HepG2 (cell line): ENCODE data around the gene FIBCD1. TPM values are rescaled to one million over a fixed set of nuclear protein-coding genes. Genes with fewer than 3 reads are reported as not detected.

Experiments used
- ATAC-seq: fragments of 200-7000 bp; cut with Tn5 transposase; 3 replicates; pipeline ENCODE4 v1.9.1; 2020; ENCODE audit warnings: mild to moderate bottlenecking, moderate library complexity
- BruUV-seq: library from RNA; stranded (reverse); fragments of 400-500 nt; replicated peaks from 2 replicates; lab custom pipeline; 2021; lab: Mats Ljungman, UMichigan
- CTCF ChIA-PET: fragments of 300-600 bp; formaldehyde crosslinking; extraction: SDS; loops from one replicate; lab custom pipeline; 2021; ENCODE audit warnings: low total read pairs, inconsistent platforms, low intra/inter-chr PET ratio; lab: Yijun Ruan, JAX
- POLR2A ChIA-PET: fragments of 350-600 bp; sonication (Branson Sonifier 250); formaldehyde crosslinking; loops from one replicate; lab custom pipeline; 2020; ENCODE audit warnings: antibody characterized with exemption, inconsistent platforms; lab: Yijun Ruan, JAX
- DNase-seq: peaks from one replicate; pipeline ENCODE4 v3.0.0-alpha.2; 2015; ENCODE audit warnings: low spot score
- FAIRE-seq: peaks from 3 replicates; lab custom pipeline; 2011; peaks lifted over from hg19 to GRCh38; lab: Jason Lieb, UNC
- H2AFZ ChIP-seq: one replicate; pipeline ENCODE4 v1.6.1; 2011; ENCODE audit warnings: low read length, inconsistent platforms
- H3K27ac ChIP-seq: fragments of 300-600 bp; 3 replicates; pipeline ENCODE4 v1.8.0; 2011; ENCODE audit warnings: mixed run types, mild to moderate bottlenecking, mixed read lengths, low read length, inconsistent platforms; ENCODE audit not compliant: insufficient read depth; ENCODE audit errors: extremely low read length
- H3K27me3 ChIP-seq, 2 experiments: fragments of 200-600 bp in 1 of 2; 2 replicates in 1 of 2; 3 replicates in 1 of 2; pipeline versions ENCODE4 v1.6.0 to v1.8.0; 2011; ENCODE audit warnings: low read length in 2 of 2, mild to moderate bottlenecking in 2 of 2, moderate library complexity in 2 of 2, inconsistent platforms in 1 of 2; ENCODE audit not compliant: insufficient read depth in 2 of 2, control insufficient read depth in 1 of 2
- H3K36me3 ChIP-seq, 2 experiments: fragments of 200-600 bp in 1 of 2; replicated peaks in 1 of 2; 2 replicates in 1 of 2; 3 replicates in 1 of 2; pipeline versions ENCODE4 v1.5.1 to v1.8.0; 2011; ENCODE audit warnings: low read length in 2 of 2, inconsistent platforms in 1 of 2; ENCODE audit not compliant: insufficient read depth in 2 of 2, control insufficient read depth in 1 of 2
- H3K4me1 ChIP-seq: 2 replicates; pipeline ENCODE4 v1.5.1; 2012; ENCODE audit warnings: low read length, inconsistent platforms; ENCODE audit not compliant: insufficient read depth
- H3K4me2 ChIP-seq: 2 replicates; pipeline ENCODE4 v1.6.0; 2011; ENCODE audit warnings: low read depth, low read length, inconsistent platforms
- H3K4me3 ChIP-seq, 3 experiments: fragments of 200-600 bp in 1 of 3; sonication (generic), shearing (Covaris generic) in 1 of 3; replicated peaks in 1 of 3; 2 replicates each; pipeline ENCODE4 v1.5.1; 2011 to 2016; ENCODE audit warnings: low read length in 3 of 3, inconsistent platforms in 2 of 3, low read depth in 2 of 3, mild to moderate bottlenecking in 2 of 3, control low read depth in 1 of 3, mixed read lengths in 1 of 3; ENCODE audit not compliant: insufficient read depth in 1 of 3
- H3K79me2 ChIP-seq: one replicate; pipeline ENCODE4 v1.6.1; 2011; ENCODE audit warnings: low read length, inconsistent platforms; ENCODE audit not compliant: insufficient read depth
- H3K9ac ChIP-seq: 2 replicates; pipeline ENCODE4 v1.6.0; 2011; ENCODE audit warnings: mild to moderate bottlenecking, low read depth, low read length, inconsistent platforms; ENCODE audit not compliant: insufficient read depth
- H3K9me3 ChIP-seq: 2 replicates; pipeline ENCODE4 v1.5.1; 2012; ENCODE audit warnings: mild to moderate bottlenecking, low read length
- H4K20me1 ChIP-seq: 2 replicates; pipeline ENCODE4 v1.6.0; 2011; ENCODE audit warnings: inconsistent platforms, mild to moderate bottlenecking, low read length, moderate library complexity; ENCODE audit not compliant: insufficient read depth
- ASH2L ChIP-seq: fragments of 300-600, 200-600 bp; sonication (generic); IDR thresholded peaks from 2 replicates; pipeline ENCODE4 v1.7.0; 2017; ENCODE audit warnings: low read depth, mild to moderate bottlenecking, moderate library complexity, mixed read lengths, low read length; ENCODE audit not compliant: insufficient read length
- SNAI1 ChIP-seq: sonication (generic); formaldehyde crosslinking; IDR thresholded peaks from 2 replicates; pipeline ENCODE4 v1.5.0; 2020; ENCODE audit warnings: mild to moderate bottlenecking, missing genetic modification reagents, borderline replicate concordance
- ZNF562 ChIP-seq: sonication (generic); formaldehyde crosslinking; IDR thresholded peaks from 2 replicates; pipeline ENCODE4 v1.8.0; 2022; ENCODE audit warnings: missing genetic modification reagents, borderline replicate concordance
- WGBS: methylation state at CpG from one replicate; pipeline ENCODE4 v1.1.6; 2017; ENCODE audit warnings: low lambda C conversion rate; 5-methylcytosine and 5-hydroxymethylcytosine counted together
- in situ Hi-C: cut with HindIII; loops from 2 replicates; pipeline ENCODE4 v1.10.0; 2017; ENCODE audit warnings: low pct_unique_long_range_greater_than_20kb; ENCODE audit not compliant: extremely low pct_ligation_motif_present
- intact Hi-C: fragments of 100-400 bp; cut with micrococcal nuclease; formaldehyde crosslinking; loops from one replicate; pipeline ENCODE4 v1.10.0; 2022; ENCODE audit not compliant: unreplicated experiment
- polyA plus RNA-seq, 8 experiments: library from polyadenylated mRNA; depleted of rRNA in 3 of 8; stranded (reverse) in 7 of 8; unstranded in 1 of 8; fragments of >200 nt; fragmentation: Illumina TruSeq in 4 of 8; extraction: Trizol in 4 of 8; gene quantifications; 2 replicates each; pipeline versions ENCODE4 v1.2.1 to v1.2.3, GENCODE V29; 2011 to 2016; ENCODE audit warnings: low read depth in 4 of 8, missing spikeins in 1 of 8, mixed read lengths in 1 of 8; ENCODE audit not compliant: insufficient read depth in 1 of 8
- total RNA-seq, 5 experiments: library from RNA; depleted of rRNA; stranded (reverse); fragments of >200 nt; fragmentation: Illumina TruSeq; extraction: Trizol; gene quantifications; 2 replicates each; pipeline ENCODE4 v1.2.3, GENCODE V29; 2016; ENCODE audit warnings: low read depth in 1 of 5
- TF ChIP-seq, protein P1 (sequence below): sonication (generic); formaldehyde crosslinking; IDR thresholded peaks from 2 replicates; pipeline ENCODE4 v1.5.0; 2020; ENCODE audit warnings: missing genetic modification reagents, mild to moderate bottlenecking, borderline replicate concordance
- TF ChIP-seq, protein P2 (sequence below): sonication (generic); formaldehyde crosslinking; IDR thresholded peaks from 2 replicates; pipeline ENCODE4 v1.8.1; 2023; ENCODE audit warnings: missing genetic modification reagents, inconsistent platforms, borderline replicate concordance

The FIBCD1 gene
- total and polyA plus RNA-seq, 2 of the 13 experiments (the other 11 are each of a cell fraction or from before 2014, with no cell fraction given) = 0.55 to 0.89 TPM

DNA sequence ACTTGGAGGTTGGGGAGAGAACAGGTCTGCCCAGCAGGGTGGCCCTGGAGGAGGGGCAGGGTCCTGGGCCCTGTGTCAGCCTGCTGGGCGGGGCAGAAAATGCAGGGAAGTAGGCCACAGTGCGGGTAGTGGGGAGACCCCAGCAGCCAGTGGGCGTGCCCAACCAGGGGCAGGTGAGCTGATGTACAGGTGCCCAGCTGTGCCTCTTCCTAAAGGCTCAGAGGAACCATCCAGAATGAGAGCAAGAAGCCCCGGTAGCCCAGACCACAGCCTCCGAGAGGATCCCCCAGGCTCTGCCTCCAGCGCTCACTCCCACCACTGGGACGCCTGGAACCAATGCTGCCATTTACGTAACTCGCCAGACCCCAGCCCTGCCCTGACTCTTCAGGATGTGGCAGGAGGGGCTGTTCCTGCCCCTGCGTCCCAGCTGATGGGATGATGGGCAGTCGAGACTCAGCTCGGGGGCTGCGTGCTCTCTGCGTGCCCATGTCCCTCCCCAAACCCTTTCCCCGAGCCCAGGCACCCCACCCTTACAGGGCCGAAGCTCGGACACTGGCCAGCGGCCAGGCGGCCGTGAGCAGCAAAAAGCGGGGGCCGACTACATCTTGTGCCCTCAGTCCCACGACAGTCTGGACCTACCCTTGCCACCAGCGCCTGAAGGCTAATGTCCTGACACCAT is 24.5 kb downstream of the FIBCD1 start:
- no peaks in the 10 kb centered on the region for H3K79me2 ChIP-seq
- ATAC-seq = peak; percentile 43
- ChIA-PET CTCF (no interaction called here), POLR2A (no interaction called here)
- TF ChIP-seq, protein P1, sequence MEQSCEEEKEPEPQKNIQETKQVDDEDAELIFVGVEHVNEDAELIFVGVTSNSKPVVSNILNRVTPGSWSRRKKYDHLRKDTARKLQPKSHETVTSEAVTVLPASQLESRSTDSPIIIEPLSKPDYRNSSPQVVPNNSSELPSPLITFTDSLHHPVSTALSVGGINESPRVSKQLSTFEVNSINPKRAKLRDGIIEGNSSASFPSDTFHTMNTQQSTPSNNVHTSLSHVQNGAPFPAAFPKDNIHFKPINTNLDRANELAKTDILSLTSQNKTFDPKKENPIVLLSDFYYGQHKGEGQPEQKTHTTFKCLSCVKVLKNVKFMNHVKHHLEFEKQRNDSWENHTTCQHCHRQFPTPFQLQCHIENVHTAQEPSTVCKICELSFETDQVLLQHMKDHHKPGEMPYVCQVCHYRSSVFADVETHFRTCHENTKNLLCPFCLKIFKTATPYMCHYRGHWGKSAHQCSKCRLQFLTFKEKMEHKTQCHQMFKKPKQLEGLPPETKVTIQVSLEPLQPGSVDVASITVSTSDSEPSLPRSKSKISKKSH = no peak
- TF ChIP-seq ZNF562 (CRISPR knock-in tag) (no peak), ASH2L (no peak), SNAI1 (CRISPR knock-in tag) (no peak)
- TF ChIP-seq, protein P2, sequence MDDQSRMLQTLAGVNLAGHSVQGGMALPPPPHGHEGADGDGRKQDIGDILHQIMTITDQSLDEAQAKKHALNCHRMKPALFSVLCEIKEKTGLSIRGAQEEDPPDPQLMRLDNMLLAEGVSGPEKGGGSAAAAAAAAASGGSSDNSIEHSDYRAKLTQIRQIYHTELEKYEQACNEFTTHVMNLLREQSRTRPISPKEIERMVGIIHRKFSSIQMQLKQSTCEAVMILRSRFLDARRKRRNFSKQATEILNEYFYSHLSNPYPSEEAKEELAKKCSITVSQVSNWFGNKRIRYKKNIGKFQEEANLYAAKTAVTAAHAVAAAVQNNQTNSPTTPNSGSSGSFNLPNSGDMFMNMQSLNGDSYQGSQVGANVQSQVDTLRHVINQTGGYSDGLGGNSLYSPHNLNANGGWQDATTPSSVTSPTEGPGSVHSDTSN (CRISPR knock-in tag) = no peak
- 47% methylated on average over 5 of the region's 24 CpGs for WGBS
- FAIRE-seq = no peak
- no peak overlapping the region for H2AFZ ChIP-seq
- no peaks in the 10 kb centered on the region for H3K9me3 ChIP-seq
- no peak overlapping the region for H3K4me2 ChIP-seq
- H3K4me1 ChIP-seq = no peaks in the 10 kb centered on the region
- H3K4me3 ChIP-seq = no peak overlapping the region
- H3K27me3 ChIP-seq = peaks cover 29 to 87% of the 10 kb centered on the region in 2 experiments
- DNase-seq = no peak
- no peak overlapping the region for H3K9ac ChIP-seq
- no peaks in the 10 kb centered on the region for H4K20me1 ChIP-seq
- in situ Hi-C loops = no loop called here
- BruUV-seq = no TSS peak
- no peak overlapping the region for H3K27ac ChIP-seq
- intact Hi-C loops = no loop called here
- H3K36me3 ChIP-seq = no peaks in the 10 kb centered on the region
